Fibroblast of skin of left quadriceps (primary cell): Measurements from ENCODE around the gene WDR18.

ENCODE experiments used
- DNase-seq, 2 experiments: peaks; one replicate each; pipeline ENCODE4 v3.0.0-alpha.2; 2013; ENCODE audit warnings: low read depth in 2 of 2

WDR18 gene

GRCh38 chr19:991932-992669 lies 8.0 kb downstream of the WDR18 start:
- DNase-seq = no peak

GRCh38 chr19:992670-993055 lies 8.5 kb downstream of the WDR18 start:
- DNase-seq = no peak

GRCh38 chr19:993361-993830 lies 9.3 kb downstream of the WDR18 start:
- DNase-seq = no peak

- no peak for DNase-seq
Measured at GRCh38 chr19:993831-994393, 9.8 kb downstream of the WDR18 start.

- no peak for DNase-seq
Measured at GRCh38 chr19:994516-994915, 10.4 kb downstream of the WDR18 start.

- DNase-seq = no peak
Measured at GRCh38 chr19:995051-995827, 11.1 kb downstream of the WDR18 start.

GRCh38 chr19:996051-996838 lies 12.1 kb downstream of the WDR18 start:
- DNase-seq = no peak

- DNase-seq = no peak
Measured at GRCh38 chr19:998064-998463, 13.9 kb downstream of the WDR18 start.

DNA sequence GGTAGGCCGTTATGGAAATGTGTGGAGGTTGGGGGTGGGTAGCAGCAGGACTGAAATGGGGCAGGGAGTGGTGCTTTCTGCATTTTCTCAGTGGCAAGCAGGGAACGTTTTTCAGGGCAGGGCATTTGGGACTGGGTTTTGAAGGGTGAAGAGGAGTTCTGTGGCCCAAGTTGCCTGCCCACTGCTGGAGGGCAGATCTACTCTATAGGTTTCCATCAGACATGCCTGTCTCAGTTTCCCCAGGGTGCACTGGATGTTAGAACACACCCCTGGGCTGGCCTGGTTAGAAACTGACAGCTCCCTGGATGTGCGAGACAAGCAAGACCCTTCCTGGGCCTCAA lies 15.2 kb downstream of the WDR18 start:
- no peak for DNase-seq

DNA sequence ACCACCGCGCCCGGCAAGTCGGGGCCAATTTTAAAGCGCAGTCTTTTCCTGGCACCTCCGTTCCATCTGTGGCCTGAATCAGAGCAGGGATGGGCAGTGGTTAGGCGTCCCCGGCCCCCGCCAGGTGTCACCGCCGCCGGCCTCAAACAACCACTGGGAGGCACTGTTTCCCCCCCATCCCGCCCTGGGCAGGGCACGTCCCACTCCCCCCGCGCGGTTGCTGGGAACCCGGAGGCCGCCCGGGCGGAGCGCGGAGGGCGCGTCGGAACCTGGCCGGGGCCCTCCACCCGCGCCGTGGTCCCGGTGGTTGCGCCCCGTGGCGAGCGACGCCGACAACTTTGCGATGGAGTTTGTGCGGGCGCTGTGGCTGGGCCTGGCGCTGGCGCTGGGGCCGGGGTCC lies 15.9 kb downstream of the WDR18 start, which contains the start of gene GRIN3B:
GRIN3B (plus strand) TSS at position 325 of the 400 bp plus-strand sequence; CDS start at position 344, 19 bp downstream.
- no peak for DNase-seq

GRCh38 chr19:1000591-1001537 lies 16.7 kb downstream of the WDR18 start:
- DNase-seq = no peak

- no peak for DNase-seq
Measured at GRCh38 chr19:1001538-1002166, 17.5 kb downstream of the WDR18 start.

GRCh38 chr19:1002600-1002999 lies 18.5 kb downstream of the WDR18 start:
- DNase-seq = no peak

GRCh38 chr19:1003283-1003682 lies 19.1 kb downstream of the WDR18 start:
- DNase-seq = no peak

- no peak for DNase-seq
Measured at GRCh38 chr19:1004204-1004802, 20.2 kb downstream of the WDR18 start.

GRCh38 chr19:1004803-1005664 lies 20.9 kb downstream of the WDR18 start:
- DNase-seq = no peak

- DNase-seq = no peak
Measured at GRCh38 chr19:1006711-1007398, 22.7 kb downstream of the WDR18 start.
